ENCODE data around the gene MAPKAP1.

The MAPKAP1 gene

DNA sequence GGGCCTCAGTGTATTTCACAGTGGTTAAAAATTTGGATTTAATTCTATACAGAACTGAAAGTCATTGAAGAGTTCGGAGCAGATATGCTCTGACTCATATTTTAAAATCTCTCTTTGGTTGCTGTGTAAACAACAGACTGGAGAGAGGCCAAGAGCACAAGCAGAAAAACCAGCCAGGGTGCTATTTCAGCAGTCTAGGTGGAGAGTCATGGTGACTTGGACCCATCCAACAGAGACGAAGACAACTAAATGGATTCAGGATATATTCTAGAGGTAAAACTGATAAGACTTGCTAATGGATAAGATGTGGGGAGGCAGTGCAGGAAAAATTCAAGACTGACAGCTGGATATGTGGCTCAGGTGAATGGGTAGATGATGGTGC is 168.9 kb downstream of the MAPKAP1 start:
- H3K27ac ChIP-seq = peak overlapping the region; percentile 27; the same call in 1 of the 2 replicates
- TF ChIP-seq, protein P1, sequence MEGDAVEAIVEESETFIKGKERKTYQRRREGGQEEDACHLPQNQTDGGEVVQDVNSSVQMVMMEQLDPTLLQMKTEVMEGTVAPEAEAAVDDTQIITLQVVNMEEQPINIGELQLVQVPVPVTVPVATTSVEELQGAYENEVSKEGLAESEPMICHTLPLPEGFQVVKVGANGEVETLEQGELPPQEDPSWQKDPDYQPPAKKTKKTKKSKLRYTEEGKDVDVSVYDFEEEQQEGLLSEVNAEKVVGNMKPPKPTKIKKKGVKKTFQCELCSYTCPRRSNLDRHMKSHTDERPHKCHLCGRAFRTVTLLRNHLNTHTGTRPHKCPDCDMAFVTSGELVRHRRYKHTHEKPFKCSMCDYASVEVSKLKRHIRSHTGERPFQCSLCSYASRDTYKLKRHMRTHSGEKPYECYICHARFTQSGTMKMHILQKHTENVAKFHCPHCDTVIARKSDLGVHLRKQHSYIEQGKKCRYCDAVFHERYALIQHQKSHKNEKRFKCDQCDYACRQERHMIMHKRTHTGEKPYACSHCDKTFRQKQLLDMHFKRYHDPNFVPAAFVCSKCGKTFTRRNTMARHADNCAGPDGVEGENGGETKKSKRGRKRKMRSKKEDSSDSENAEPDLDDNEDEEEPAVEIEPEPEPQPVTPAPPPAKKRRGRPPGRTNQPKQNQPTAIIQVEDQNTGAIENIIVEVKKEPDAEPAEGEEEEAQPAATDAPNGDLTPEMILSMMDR (IDR thresholded peaks at IDR 0.05) = no peak
- no peak for TF ChIP-seq ZFX (IDR thresholded peaks at IDR 0.05; ENCODE audit: borderline replicate concordance)

DNA sequence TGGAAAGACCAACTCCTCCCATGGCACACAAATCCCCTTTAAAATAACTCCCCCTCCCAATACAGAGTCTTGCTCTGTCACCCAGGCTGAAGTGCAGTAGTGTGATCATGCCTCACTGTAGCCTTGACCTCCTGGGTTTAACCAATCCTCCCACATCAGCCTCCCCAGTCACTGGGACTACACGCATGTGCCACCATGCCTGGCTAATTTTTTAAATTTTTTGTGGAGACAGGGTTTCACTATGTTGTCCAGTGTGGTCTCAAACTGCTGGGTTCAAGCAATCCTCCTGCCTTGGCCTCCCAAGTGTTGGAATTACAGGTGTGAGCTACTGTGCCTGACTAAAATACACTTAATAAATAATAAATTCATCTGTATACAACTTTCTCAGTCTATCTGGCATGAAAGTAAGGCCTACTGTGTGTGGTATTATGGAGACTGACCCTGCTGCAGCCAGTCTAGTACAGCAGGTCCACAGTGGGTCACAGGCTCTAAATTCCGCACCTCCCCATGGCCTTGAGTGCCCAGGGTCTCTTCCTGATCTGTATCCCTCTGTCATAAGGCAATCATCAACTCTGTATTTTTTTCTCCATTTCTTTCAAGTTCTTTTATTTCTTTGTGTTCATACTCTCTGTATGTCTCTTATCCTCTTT is 169.4 kb downstream of the MAPKAP1 start:
- TF ChIP-seq, protein P1 (IDR thresholded peaks at IDR 0.05) = no peak
- TF ChIP-seq ZFX (IDR thresholded peaks at IDR 0.05; ENCODE audit: borderline replicate concordance) = no peak
- peak overlapping the region; percentile 27; the same call in 1 of the 2 replicates for H3K27ac ChIP-seq

DNA sequence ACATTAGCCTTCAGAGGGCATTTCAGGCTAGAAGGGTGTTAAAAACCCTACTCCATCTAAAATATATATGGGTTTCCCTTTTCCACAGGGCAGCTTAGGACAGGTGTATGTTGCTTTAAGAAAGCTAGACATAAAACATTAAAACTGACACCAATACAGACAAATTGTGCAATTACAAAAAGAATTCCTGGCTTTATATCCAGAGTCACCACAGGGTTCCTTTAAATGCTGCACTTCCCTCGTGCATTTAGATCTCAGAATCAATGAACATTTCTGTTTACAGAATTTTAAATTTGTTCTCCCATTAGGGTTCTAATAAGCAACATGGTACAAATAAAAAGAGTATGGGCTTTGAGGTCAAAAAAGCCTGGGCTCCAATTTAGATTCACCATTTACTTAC is 170.2 kb downstream of the MAPKAP1 start:
- TF ChIP-seq, protein P1 (IDR thresholded peaks at IDR 0.05) = no peak
- TF ChIP-seq ZFX (IDR thresholded peaks at IDR 0.05; ENCODE audit: borderline replicate concordance) = no peak
- H3K27ac ChIP-seq = no peak overlapping the region

DNA sequence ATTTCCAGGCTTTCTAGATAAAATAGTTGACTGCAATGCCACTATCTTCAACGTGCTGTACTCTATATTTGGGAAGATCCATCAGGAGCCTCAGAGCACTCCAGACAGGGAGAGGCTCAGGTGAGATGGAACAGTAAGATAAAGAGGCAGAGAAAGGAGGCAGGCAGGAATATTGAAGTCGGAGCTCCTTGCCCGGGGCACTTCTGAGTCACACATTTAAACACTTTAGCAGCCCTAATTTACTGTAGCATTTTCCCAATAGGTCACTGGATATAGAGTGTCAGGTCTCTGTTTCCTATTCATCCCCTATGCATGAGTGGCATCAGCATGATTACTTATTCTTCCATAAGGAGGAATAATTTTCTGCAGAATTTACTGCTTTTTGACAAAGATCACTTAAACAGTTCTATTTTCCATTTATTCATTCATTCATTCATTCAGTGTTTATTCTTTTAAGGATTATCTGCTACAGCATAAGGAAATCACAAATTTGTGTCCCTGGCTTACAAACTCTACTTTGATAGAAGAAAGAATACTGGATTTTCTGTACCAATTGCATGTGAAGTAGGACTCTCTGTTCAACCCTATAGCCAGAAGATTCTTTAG is 170.7 kb downstream of the MAPKAP1 start:
- TF ChIP-seq, protein P1 (IDR thresholded peaks at IDR 0.05) = no peak
- TF ChIP-seq ZFX (IDR thresholded peaks at IDR 0.05; ENCODE audit: borderline replicate concordance) = no peak
- H3K27ac ChIP-seq = no peak overlapping the region

DNA sequence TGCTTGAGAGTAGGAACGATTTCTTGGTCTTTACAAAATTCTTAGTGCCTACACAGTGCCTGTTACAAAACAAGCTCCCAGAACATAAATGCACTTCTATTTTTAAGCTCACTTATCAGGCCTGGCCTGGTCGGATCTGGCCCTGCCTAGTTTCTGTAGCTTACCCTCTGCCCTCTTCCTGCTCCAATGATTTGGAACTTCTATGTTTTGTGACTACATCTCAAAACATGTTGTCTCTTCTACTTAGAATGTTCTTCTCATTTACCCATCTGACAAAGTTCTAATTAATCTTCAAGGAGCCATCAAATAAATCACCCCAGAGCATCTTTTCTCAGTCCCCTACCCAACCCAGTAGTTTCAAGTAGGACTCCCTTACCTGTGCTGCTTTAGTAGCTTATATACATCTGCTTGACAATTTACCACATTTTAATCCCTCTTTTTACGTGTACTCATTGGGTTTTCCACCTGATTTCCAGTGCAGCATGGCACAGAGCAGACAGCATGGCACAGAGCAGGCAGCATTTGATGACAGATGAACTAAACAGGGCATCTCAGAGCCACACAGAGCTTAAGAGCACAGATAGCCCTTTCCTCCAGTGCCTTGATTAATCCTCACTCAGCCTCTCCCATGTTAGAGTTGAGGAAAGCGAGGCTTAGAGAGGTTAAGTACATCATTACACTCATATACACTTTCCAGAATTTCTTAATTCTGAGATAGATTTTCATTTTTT is 171.9 kb downstream of the MAPKAP1 start:
- TF ChIP-seq ZFX (IDR thresholded peaks at IDR 0.05; ENCODE audit: borderline replicate concordance) = no peak
- TF ChIP-seq, protein P1 (IDR thresholded peaks at IDR 0.05) = no peak
- H3K27ac ChIP-seq = no peak overlapping the region

DNA sequence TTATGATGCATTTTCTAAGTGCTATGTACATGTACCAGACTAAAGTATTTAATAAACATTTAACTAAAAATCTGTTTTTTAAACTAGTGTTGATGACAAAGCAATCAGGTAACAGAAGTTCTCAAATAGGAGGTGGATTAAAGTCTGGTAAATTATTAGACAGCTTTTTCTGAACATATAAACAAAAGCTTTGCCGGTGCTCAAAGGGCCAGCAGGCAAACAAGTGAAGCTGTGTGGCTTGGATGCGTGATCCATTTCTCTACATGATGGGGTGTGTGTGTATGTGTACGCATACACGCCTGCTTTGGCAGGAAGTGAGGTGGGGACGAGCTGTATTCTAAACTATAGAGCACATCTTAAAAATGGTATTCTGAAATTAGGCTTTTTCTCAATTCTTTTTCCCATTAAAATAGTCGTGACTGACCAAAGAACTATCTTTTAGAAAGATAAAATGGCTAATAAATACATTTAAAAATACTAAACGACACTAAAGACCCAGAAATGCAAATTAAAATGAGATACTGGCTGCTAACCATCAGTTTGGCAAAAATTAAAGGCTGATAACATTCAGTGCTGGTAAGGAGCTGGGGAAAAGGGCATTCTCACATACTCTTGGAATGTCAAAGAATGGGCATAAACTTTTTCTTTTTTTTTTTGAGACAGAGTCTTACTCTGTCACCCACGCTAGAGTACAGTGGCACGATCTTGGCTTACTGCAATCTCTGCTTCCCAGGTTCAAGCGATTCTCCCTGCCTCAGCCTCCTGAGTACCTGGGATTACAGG is 174.0 kb downstream of the MAPKAP1 start:
- H3K27ac ChIP-seq = no peak overlapping the region
- no peak for TF ChIP-seq ZFX (IDR thresholded peaks at IDR 0.05; ENCODE audit: borderline replicate concordance)
- TF ChIP-seq, protein P1 (IDR thresholded peaks at IDR 0.05) = no peak

Measured in 22Rv1 (cell line).